ENCODE data around the gene TLE2.
"Not testable (repeated sequence)": the region's sequence is repeated elsewhere in the genome, so short reads cannot be mapped to it uniquely, and the experiment has no call there.

Gene TLE2

DNA sequence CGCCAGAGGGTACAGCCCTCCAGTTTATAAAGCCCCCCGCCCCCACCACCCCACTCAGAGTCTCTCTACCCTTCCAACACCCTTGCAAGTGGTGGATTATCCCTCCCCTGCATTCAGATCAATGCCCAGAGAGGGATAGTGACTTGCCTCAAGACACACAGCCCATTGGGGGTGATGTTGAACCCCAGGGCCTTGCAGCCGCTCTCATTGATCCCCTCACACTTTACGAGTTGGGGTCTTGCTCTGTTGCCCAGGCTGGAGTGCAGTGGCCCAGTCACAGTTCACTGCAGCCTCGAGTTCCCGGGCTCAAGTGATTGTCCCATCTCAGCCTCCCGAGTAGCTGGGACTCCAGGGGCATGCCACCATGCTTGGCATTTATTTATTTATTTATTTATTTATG lies 11.2 kb downstream of the TLE2 start:
- FAIRE-seq (no peak), DNase-seq (ENCODE audit: extremely low spot score, insufficient read length, low read depth) (no peak)

DNA sequence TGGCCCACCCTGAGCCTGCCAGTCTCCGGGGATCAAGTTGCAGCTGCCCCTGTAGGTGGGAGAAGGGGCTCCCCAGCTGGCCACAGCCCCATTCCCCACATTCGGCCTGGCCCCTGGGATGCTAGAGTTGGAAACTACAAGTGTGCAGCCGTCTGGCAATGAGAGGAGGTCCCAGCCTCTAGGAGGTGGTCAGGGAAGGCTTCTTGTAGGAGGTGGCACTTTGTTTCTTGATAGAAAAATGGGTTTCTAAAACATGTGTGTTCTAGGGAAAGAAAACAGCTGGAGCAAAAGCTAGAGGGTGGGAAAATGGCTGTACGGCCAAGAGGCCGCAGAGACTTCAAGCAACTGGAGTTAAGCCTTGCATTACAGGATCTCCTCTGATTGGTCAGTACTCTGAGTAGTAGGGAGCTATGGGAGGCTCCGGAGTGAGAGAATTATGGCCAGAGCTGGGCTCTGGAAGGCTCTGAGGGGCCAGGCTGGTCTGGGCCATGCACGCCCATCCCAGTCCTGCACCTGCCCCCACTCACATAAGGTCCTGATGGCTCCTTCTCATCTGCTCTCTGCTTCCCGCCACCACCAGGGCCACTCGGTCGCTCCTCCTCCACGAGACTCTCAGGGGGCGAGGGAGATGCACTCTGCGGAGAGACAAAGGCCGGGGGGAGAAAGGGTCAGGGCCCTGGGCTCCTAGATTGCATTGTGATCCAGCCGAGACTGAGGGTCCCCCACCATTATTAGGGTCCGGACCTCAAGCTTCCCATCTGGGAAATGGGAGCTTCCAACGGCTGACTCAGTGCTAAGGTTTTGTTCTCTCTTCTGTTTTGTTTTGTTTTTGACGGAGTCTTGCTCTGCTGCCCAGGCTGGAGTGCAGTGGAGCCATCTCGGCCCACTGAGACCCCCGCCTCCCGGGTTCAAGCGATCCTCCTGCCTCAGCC lies 13.7 kb downstream of the TLE2 start:
- DNase-seq (ENCODE audit: extremely low spot score, insufficient read length, low read depth): no peak
- no peak for FAIRE-seq

DNA sequence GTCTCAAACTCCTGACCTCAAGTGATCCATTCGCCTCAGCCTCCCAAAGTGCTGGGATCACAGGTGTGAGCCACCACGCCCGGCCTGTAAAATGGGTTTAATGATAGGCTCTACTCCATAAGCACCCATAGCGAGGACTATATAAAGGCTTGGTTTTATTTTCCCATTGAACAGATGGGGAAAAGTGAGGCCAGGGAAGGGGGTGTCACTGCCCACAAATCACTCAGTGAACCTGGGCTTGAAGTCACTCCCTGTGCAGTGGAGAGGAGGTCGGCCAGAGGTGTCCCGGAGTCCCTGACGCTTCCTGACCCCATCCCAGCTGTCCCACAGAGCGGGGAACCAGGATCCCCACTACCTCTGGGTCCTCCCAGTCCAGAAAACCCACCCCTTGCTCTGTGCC lies 14.9 kb downstream of the TLE2 start:
- FAIRE-seq: no peak
- no peak for DNase-seq (ENCODE audit: extremely low spot score, insufficient read length, low read depth)

DNA sequence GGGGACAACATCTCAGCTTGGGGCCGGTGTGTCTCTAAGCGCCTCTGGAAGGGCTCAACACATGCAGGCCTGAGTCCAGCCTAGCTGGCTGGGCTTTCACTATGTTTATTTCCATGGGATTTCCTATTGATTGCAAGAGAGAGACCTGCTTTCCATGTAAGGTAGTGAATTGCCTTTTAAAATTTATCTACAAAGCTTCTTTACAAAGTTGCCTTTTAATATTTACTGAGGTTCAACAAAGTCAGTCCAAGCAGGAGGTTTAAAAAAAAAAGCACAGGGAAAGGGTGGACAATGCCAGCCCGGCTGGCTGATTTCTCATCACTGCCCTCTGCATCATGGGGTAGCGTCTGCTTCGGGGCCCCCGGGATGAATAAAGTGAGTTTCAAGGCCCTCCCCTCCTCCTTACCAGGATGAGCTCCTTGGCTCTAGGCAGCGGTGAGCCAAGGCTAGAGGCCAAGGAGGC lies 15.8 kb downstream of the TLE2 start:
- FAIRE-seq (no peak), DNase-seq (ENCODE audit: extremely low spot score, insufficient read length, low read depth) (no peak)

DNA sequence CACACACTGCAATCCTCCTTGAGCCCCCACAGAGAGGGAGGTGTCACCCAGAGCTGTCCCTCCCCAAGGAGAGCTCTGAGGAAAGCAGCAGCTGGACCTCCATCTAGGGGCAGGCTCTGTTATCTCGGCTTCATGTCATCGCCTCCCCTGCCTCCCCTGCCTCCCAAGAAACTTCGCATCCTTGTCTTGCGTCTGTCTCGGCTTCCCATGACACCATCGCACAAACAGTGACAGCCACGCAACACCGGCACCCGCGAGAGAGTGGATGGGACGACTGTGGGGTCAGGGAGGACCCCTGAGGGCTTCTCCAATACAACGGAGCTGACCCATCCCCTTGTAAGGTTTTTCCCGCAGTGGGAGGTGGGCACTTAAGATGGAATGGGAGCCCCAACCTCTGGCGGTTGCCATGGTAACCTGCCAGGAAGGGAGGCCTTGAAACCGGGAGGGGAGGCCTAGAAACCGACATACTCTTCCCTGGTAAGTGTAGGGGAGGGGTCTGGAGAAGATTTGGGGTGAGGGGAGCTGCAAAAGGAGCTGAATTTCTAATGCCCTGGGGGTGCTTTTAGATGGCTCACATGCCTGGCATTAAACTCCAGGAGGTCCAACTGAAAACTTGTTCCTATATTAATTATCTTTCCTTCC lies 16.3 kb downstream of the TLE2 start:
- FAIRE-seq: no peak
- DNase-seq (ENCODE audit: extremely low spot score, insufficient read length, low read depth): no peak

DNA sequence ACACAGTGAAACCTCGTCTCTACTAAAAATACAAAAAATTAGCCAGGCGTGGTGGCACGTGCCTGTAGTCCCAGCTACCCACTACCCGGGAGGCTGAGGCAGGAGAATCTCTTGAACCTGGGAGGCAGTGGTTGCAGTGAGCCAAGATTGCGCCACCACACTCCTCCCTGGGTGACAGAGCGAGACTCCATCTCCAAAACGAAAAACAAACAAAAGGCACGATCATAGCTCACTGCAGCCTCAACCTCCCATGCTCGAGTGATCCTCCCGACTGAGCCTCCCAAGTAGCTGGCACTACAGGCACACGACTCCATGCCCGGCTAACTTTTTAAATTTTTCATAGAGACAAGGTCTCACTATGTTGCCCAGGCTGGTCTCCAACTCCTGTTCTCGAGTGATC lies 17.0 kb downstream of the TLE2 start:
- not testable (repeated sequence) for DNase-seq (ENCODE audit: extremely low spot score, insufficient read length, low read depth); FAIRE-seq

DNA sequence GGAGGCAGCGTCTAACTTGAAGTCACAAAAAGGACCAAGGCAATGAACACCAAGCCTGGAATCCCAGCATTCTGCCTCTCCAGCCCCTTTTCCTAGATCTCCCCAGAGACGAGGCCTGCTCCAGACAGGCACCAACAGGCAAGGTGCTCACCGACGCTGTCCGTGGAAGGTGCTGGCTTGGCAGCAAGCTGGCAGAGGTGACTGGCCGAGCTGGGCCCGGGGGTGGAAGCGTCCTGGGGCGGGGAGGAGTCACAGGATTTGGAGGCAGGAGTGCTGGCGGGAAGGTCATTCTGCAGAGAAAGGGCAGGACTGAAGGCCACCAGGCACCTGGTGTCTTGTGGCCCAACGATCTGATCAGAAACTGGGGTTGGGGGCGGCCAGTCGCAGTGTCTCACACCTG lies 18.2 kb downstream of the TLE2 start:
- no peak for FAIRE-seq
- DNase-seq (ENCODE audit: extremely low spot score, insufficient read length, low read depth): no peak

DNA sequence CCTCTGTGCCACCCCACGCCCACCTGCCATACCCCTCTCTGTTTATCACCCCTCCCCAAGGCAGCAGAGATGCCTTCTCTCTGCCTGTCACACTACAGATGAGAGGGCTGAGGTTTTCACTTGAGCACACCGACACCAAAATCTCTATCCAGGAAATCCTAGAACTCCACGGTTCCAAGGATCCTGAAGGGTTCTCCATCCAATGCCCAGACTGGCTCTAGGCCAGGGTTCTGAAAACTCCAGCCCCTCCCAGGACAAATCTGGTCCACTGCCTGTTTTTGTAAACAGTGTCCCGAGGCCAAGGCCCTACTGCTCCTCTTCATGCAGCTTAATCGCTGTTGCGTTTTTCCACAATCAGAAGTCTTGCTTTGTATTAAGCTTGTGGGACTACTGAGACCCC lies 20.1 kb downstream of the TLE2 start:
- DNase-seq (ENCODE audit: extremely low spot score, insufficient read length, low read depth) (no peak), FAIRE-seq (no peak)

DNA sequence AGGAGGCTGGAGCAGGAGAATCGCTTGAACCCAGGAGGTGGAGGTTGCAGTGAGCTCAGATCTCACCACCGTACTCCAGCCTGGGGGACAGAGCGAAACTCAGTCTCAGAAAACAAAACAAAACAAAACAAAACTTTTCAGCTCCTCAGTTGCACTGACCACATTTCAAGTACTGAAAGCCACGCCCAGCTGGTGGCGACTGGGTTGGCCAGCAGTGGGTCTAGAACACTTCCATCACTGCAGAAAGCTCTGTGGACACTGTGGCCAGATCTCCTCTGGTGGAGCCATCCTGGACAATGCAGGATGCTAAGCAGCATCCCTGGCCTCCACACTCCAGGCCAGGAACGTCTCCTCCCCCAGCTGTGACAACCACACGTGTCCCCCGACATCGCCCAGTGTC lies 21.1 kb downstream of the TLE2 start:
- FAIRE-seq (no peak), DNase-seq (ENCODE audit: extremely low spot score, insufficient read length, low read depth) (no peak)

DNA sequence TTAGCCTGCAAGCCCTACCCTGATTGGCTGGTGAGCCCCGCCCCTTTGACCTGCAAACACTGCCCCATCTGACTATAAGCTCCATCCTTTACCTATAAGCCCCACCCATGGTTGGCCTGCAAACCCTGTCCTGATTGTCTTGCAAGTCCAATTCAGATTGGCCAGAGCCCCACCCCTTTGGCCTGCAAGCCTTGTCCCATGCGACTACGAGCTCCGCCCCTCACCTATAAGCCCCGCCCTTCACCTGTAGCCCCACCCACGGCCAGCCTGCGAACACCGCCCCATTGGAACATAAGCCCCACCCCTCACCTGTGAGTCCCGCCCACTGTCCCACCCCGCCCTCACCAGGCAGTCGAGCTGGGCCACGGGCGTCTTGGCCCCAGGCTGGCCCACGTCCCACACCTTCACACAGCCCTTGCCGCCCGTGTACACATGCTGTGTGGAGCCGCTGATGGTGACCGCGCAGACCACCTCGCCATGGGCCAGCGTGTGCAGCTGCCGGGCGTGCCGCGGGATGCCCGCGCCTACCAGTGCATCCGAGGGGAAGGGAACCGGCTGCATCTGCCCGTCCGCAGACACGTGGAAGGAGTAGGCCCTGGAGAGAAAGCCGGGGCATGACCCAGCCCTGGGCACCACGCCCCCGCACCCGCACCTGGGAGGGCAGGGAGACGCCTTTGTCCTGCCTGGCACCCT lies 22.9 kb downstream of the TLE2 start:
- FAIRE-seq: no peak
- DNase-seq (ENCODE audit: extremely low spot score, insufficient read length, low read depth): no peak

DNA sequence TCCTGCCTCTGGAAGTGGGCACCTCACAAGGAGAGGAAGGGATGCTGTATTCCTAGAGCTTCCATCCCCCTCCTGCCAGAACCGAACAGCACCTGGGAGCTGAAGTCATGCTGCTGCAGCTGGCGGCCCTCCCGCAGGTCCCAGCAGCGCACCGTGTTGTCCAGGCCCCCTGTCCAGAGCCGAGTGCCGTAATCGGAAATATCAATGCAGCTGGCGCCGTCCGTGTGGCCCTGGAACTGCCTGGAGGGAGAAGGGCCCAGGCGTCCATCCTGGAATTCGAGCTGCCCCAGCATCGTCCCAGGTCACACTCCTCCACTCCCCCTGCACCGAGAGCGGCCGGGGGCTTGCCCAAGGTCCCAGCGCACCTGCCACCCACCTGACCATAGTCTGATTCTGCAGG lies 23.7 kb downstream of the TLE2 start:
- FAIRE-seq: no peak
- DNase-seq (ENCODE audit: extremely low spot score, insufficient read length, low read depth): no peak

DNA sequence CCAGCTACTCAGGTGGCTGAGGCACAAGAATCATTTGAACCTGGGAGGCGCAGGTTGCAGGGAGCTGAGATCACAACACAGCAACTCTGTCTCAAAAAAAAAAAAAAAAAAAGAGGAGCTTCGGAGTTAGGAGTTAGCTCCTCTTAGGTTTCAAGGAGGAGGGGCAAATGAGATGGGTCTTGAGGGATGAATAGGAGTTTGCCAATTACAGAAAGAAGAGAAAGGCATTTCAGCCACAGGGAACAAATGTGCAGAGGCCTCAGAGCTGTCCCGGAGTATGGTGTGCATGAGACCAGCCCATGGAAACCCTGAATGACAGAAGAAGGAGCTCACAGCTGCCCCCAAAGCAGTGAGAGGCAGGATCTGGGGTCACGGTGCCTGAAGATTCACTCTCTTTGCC lies 24.6 kb downstream of the TLE2 start:
- no peak for DNase-seq (ENCODE audit: extremely low spot score, insufficient read length, low read depth)
- FAIRE-seq: no peak

DNA sequence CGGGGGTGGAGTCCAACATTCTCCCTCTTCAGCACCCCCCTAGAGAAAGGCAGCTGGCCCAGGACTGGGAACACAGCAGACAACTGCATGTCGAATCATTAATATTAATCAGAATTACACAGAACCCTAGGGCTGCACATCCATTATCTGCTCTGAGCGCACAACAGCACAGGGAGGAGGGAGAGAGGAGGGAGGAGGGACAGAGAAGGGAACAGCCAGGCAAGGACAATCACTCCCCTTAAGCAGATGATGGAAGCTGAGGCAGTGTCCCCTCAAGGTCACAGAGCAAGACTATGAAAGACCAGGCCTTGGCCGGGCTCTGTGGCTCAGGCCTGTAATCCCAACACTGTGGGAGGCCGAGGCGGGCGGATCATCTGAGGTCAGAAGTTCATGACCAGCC lies 26.0 kb downstream of the TLE2 start:
- DNase-seq (ENCODE audit: extremely low spot score, insufficient read length, low read depth): no peak
- FAIRE-seq: no peak

DNA sequence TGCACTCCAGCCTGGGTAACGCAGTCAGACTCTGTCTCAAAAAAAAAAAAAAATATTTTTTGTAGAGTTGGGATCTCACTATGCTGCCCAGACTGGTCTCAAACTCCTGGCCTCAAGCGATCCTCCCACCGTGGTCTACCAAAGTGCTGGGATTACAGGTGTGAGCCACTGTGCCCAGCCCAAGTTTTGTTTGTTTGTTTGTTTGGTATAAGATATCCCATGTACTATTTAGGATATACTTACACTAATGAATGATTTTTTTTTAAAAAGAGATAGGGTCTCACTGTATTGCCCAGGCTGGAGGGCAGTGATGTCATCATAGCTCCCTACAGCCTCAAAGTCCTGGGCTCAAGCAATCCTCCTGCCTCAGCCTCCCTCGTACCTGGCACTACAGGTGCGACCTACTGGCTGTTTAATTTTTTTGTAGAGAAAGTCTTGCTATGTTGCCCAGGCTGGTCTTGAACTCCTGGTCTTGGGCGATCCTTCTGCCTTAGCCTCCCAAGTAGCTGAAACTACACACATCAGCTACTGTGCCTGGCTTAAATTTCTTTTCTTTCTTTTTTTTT lies 27.8 kb downstream of the TLE2 start:
- no peak for DNase-seq (ENCODE audit: extremely low spot score, insufficient read length, low read depth)
- no peak for FAIRE-seq

DNA sequence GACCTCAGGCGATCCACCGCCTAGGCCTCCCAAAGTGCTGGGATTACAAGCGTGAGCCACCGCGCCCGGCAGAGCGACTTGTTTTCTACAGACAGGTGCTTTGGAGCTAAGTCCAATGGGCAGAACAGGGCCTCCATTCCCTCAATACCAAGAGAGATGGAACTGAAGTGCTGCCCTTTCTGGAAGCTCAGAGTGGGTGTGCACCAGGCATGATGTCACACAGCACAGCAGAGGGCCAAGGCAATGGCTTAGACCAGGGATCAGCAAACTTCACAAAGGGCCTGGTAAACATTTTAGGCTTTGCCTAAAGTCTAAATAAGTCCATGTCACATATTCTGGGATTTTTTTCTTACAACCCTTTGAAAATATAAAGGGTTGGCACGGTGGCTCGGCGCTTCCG lies 30.4 kb downstream of the TLE2 start:
- FAIRE-seq: no peak
- no peak for DNase-seq (ENCODE audit: extremely low spot score, insufficient read length, low read depth)

DNA sequence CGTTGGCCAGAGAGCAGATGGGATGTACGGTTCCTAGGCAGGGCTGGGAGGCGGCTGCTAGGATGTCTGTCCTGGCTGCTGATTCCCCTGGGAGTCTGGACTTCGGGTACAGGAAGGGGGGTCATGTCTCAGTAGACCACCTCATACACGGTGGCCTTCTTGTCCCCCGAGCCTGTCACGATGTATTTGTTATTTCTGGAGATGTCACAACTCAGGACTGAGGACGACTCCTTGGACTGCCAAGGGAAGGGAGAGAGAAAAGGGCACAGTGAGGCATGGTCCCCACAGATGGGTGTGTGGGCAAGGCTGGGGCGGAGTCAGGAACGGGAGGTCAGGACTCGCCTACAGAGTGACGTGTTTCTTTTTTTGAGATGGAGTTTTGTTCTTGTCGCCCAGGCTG lies 31.4 kb downstream of the TLE2 start:
- FAIRE-seq: no peak

DNA sequence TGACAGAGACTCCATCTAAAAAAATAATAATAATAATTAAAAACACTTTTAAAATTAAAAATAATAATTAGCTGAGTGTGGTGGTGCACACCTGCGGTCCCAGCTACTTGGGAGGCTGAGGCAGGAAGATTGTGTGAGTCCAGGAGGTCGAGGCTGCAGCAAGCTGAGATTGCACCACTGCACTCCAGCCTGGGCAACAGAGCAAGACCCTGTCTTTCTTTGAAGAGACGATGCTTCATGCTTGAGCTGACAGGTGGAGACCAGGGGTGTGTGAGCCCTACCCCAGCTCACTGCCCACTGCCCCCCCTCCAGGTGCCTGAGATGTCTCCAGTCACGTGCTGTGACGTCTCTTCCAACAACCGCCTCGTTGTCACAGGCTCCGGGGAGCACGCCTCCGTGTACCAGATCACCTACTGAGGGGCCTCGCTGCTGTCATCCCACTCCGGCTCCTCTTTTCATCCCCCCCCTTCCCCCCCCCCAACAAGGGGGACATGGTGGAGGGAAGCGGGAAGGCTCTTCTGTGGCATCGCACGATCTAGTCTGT lies 34.4 kb downstream of the TLE2 start:
- no peak for DNase-seq (ENCODE audit: extremely low spot score, insufficient read length, low read depth)
- FAIRE-seq: no peak

More for the DNA sequence above, 31.4 kb downstream of the TLE2 start:
- no peak for DNase-seq (ENCODE audit: extremely low spot score, insufficient read length, low read depth)

DNA sequence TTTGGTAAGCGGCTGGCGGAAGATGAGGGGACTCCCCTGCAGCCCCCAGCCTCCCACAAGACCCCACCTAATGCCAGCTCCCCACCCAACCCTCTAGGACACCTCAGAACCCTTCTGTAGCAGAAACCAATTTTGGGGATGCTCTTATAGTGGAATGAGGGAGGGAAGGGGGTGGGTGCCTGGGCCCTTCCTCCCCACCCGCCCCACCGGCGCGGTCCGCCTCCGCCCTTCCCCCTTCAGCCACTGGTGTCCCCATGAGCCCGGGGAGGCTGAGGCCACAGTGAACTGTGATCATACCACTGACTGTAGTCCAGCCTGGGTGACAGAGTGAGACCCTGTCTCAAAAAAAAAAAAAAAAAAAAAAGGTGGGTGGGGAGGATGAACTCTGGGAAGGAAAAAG lies 35.5 kb downstream of the TLE2 start:
- DNase-seq (ENCODE audit: extremely low spot score, insufficient read length, low read depth) (no peak), FAIRE-seq (no peak)

DNA sequence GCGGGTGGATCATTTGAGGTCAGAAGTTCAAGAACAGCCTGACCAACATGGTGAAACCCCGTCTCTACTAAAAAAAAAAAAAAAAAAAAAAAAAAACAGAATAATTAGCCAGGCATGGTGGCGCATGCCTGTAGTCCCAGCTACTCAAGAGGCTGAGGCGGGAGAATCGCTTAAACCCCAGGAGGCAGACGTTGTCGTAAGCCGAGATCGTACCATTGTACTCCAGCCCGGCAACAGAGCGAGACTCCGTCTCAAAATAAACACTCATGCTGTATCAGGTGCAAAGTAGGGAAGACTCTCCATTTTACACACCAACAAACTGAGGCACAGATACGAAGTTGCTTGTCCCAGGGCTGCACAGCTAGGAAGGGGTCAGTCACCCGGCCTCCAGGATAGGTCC lies 36.1 kb downstream of the TLE2 start:
- FAIRE-seq: no peak
- no peak for DNase-seq (ENCODE audit: extremely low spot score, insufficient read length, low read depth)

DNA sequence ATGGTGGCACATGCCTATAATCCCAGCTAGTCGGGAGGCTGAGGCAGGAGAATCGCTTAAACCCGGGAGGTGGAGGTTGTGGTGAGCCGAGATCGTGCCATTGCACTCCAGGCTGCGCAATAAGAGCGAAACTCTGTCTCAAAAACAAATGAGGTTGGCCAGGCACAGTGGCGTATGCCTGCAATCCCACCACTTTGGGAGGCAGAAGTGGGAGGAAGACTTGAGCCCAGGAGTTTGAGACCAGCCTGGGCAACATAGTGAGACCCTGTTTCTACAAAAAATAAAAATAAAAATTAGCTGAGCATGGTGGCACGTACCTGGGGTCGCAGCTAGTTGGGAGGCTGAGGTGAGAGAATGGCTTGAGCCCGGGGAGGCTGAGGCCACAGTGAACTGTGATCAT lies 36.7 kb downstream of the TLE2 start:
- FAIRE-seq; DNase-seq (ENCODE audit: extremely low spot score, insufficient read length, low read depth): not testable (repeated sequence)

Measured in GM18507 (cell line).